LNCaP clone FGC (cell line): ENCODE measurements around the gene SLC34A3.

Experiments used
- DNase-seq: peaks from one replicate; pipeline ENCODE4 v3.0.0-alpha.2; 2011; ENCODE audit warnings: low read depth
- H3K4me3 ChIP-seq: 2 replicates; pipeline ENCODE4 v1.5.1; 2011; ENCODE audit warnings: mild to moderate bottlenecking, low read depth, low read length, control low read depth
- TF ChIP-seq, protein P1 (sequence below): IDR thresholded peaks from 2 replicates; pipeline ENCODE4 v1.5.1; 2012; ENCODE audit warnings: mild to moderate bottlenecking; ENCODE audit not compliant: control insufficient read depth, insufficient read depth; ENCODE audit errors: extremely low read depth

The SLC34A3 gene

DNA sequence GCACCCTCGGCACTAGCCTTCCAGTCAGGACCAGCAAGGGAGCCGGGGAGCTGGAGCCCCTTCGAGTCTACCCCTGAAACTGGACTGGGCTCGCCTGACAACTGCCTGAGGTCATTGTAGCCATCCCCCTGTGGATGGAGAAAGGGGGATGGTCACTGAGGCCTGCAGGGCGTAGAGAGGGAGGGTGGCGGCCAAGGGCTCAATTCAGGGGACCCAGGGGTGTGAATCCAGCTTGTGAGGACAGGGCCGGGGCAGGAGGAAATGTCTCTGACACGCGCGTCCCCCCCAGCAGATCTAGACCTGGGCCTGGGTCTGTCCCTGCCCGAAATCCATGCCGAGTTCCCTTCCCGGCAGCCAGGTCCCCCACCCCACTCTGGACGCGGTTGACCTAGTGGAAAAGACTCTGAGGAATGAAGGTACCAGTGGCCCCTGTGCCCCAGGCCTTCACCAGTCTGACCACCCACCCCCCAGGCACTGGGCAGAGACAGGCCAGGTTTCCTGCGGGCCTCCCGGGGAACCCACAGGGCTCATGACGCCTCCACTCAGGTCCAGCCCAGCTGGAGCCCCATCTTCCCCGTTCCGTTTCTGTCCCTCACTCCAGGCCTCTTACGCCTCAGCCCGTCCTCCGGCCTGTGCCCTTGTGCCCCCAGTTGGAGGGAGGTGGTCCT, 805 bp downstream of the SLC34A3 start:
- peak overlapping the region; percentile 50 for H3K4me3 ChIP-seq
- DNase-seq: no peak
- TF ChIP-seq, protein P1, sequence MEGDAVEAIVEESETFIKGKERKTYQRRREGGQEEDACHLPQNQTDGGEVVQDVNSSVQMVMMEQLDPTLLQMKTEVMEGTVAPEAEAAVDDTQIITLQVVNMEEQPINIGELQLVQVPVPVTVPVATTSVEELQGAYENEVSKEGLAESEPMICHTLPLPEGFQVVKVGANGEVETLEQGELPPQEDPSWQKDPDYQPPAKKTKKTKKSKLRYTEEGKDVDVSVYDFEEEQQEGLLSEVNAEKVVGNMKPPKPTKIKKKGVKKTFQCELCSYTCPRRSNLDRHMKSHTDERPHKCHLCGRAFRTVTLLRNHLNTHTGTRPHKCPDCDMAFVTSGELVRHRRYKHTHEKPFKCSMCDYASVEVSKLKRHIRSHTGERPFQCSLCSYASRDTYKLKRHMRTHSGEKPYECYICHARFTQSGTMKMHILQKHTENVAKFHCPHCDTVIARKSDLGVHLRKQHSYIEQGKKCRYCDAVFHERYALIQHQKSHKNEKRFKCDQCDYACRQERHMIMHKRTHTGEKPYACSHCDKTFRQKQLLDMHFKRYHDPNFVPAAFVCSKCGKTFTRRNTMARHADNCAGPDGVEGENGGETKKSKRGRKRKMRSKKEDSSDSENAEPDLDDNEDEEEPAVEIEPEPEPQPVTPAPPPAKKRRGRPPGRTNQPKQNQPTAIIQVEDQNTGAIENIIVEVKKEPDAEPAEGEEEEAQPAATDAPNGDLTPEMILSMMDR: no peak

DNA sequence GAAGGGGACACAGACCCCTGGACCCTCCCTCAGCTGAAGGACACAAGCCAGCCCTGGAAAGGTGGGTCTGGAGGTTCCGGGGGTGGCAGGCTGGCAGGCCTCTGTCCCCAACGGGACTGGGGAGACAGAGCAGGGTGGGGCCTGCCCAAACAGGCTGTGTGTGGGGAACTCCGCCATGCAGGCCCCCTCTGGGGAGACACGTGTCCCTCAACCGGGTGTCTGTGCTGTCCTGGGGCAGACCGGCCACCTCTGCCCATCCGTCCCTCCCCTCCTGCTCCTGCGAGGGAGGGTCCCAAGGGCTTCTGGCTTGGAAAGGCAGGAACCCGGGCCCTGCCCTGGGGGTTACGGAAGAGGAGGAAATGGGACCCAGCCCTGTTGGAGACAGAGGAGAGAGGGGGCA, 1.4 kb downstream of the SLC34A3 start:
- H3K4me3 ChIP-seq: peak overlapping the region; percentile 50
- TF ChIP-seq, protein P1: no peak
- DNase-seq: no peak

DNA sequence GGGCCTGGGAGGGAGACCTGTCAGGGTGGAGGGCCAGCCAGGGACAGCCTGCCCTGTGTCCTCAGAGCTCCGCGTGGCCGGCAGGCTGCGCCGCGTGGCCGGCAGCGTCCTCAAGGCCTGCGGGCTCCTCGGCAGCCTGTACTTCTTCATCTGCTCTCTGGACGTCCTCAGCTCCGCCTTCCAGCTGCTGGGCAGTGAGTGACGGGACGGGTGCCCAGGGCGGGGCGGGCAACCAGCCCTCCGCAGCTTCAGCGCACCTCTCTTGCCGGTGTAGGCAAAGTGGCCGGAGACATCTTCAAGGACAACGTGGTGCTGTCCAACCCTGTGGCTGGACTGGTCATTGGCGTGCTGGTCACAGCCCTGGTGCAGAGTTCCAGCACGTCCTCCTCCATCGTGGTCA, 1.8 kb downstream of the SLC34A3 start:
- DNase-seq: no peak
- TF ChIP-seq, protein P1: no peak
- H3K4me3 ChIP-seq: peak overlapping the region; percentile 50

DNA sequence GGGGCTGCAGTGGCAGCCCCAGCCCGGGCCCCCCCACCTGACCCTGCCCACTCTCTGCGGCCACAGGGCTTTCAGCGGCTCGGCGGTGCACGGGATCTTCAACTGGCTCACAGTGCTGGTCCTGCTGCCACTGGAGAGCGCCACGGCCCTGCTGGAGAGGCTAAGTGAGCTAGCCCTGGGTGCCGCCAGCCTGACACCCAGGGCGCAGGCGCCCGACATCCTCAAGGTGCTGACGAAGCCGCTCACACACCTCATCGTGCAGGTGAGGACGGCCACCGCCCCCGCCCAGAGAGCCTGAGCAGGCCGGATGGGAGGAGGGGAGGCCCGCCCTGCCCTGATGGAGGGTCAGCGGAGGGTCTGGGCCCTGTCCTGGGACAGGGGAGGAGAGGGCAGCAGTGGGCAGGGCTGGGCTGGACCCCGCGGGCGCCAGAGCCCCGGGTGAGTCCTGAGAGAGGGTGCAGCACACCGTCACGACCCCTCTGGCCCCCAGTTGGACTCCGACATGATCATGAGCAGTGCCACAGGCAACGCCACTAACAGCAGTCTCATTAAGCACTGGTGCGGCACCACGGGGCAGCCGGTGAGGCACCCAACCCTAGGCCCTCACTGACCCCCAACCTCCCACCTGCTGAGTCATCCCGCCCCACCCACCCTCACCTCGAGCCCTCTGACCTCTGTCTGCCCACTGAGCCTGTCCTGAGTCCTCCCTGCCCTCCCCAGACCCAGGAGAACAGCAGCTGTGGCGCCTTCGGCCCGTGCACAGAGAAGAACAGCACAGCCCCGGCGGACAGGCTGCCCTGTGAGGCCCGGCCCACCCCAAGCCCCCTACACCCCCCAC, 2.7 kb downstream of the SLC34A3 start:
- no peak overlapping the region for H3K4me3 ChIP-seq
- DNase-seq: no peak
- TF ChIP-seq, protein P1: no peak

DNA sequence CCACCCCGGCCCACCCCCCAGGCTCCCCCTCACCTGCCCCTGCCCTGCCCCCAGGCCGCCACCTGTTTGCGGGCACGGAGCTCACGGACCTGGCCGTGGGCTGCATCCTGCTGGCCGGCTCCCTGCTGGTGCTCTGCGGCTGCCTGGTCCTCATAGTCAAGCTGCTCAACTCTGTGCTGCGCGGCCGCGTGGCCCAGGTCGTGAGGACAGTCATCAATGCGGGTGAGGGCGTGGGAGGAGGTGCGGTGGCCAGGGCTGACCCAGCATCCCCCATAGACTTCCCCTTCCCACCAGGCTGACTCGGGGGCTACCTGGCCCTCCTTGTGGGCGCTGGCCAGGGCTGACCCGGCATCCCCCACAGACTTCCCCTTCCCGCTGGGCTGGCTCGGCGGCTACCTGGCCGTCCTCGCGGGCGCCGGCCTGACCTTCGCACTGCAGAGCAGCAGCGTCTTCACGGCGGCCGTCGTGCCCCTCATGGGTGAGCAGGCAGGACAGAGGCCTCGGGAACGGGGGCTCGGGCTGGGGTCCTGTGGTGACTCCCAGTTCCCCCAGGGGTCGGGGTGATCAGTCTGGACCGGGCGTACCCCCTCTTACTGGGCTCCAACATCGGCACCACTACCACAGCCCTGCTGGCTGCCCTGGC, 3.5 kb downstream of the SLC34A3 start:
- no peak overlapping the region for H3K4me3 ChIP-seq
- TF ChIP-seq, protein P1: no peak
- no peak for DNase-seq

DNA sequence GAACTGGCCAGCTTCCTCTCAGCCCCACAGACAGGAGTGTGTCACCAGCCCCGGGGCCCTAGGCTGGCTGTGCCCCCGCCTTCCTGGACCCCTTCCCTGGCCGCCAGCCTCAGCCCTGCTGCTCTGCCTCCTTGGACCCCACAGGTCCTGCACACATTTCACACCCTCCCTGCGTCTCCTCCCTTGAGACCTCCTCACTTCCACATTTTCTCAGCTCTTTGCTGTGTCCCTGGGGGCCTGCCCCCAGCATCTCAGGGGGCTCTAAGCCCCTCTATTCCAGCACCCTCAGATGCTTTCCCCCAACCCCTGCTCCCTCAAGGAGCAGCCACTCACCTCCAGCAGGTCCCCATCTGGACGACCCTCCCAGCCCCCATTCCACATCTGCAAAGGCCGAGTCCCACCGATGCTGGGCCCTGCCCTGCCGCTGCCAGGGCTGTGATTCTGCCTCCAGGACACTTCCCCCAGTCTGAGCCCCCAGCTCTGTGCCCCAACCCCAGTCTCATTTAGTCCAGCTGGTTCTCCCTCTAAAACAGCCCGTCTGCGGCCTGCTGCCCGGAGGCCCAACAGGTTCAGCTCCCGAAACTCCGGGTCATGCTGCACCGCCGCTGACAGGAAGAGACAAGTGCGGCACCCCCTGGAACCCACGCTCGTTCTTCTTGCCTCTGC, 4.2 kb downstream of the SLC34A3 start:
- TF ChIP-seq, protein P1: no peak

More for the DNA sequence above, 4.2 kb downstream of the SLC34A3 start:
- H3K4me3 ChIP-seq: no peak overlapping the region
- DNase-seq: no peak
